ENCODE data around the gene SOAT1.

The SOAT1 gene

DNA sequence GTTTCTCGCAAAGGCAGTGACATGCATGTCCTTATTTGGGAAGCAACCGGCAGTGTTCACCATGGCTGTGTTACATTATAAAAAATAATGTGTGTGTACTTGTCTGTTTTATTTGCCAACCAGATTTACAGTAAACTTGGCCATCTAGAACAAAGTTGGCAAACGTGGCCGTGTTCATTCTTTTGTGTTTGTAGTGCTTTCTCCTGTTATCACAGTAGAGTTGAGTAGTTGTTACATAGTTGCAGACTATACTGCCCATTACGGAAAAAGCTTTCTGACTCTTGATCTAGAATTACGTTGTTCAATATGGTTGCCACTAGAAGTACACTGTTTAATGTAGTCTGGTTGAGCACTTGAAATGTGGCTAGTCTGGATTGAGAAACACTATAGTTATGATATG lies 19.4 kb downstream of the SOAT1 start:
- no peak for TF ChIP-seq EGR1 (IDR thresholded peaks at IDR 0.05)

- TF ChIP-seq EP300 (IDR thresholded peaks at IDR 0.05; ENCODE audit: borderline replicate concordance) = no peak
- no peak for TF ChIP-seq CREB1 (IDR thresholded peaks at IDR 0.05; ENCODE audit: low read depth)
- TF ChIP-seq, protein P1, sequence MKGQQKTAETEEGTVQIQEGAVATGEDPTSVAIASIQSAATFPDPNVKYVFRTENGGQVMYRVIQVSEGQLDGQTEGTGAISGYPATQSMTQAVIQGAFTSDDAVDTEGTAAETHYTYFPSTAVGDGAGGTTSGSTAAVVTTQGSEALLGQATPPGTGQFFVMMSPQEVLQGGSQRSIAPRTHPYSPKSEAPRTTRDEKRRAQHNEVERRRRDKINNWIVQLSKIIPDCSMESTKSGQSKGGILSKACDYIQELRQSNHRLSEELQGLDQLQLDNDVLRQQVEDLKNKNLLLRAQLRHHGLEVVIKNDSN (IDR thresholded peaks at IDR 0.05) = no peak
- TF ChIP-seq, protein P2, sequence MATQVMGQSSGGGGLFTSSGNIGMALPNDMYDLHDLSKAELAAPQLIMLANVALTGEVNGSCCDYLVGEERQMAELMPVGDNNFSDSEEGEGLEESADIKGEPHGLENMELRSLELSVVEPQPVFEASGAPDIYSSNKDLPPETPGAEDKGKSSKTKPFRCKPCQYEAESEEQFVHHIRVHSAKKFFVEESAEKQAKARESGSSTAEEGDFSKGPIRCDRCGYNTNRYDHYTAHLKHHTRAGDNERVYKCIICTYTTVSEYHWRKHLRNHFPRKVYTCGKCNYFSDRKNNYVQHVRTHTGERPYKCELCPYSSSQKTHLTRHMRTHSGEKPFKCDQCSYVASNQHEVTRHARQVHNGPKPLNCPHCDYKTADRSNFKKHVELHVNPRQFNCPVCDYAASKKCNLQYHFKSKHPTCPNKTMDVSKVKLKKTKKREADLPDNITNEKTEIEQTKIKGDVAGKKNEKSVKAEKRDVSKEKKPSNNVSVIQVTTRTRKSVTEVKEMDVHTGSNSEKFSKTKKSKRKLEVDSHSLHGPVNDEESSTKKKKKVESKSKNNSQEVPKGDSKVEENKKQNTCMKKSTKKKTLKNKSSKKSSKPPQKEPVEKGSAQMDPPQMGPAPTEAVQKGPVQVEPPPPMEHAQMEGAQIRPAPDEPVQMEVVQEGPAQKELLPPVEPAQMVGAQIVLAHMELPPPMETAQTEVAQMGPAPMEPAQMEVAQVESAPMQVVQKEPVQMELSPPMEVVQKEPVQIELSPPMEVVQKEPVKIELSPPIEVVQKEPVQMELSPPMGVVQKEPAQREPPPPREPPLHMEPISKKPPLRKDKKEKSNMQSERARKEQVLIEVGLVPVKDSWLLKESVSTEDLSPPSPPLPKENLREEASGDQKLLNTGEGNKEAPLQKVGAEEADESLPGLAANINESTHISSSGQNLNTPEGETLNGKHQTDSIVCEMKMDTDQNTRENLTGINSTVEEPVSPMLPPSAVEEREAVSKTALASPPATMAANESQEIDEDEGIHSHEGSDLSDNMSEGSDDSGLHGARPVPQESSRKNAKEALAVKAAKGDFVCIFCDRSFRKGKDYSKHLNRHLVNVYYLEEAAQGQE (IDR thresholded peaks at IDR 0.05; ENCODE audit: low read depth) = no peak
- TF ChIP-seq FOXM1 (IDR thresholded peaks at IDR 0.05; ENCODE audit: borderline replicate concordance, low read depth) = no peak
- TF ChIP-seq RAD21 (IDR thresholded peaks at IDR 0.05; ENCODE audit: low read depth) = no peak
- no peak for TF ChIP-seq EGR1 (IDR thresholded peaks at IDR 0.05)
- TF ChIP-seq, protein P3, sequence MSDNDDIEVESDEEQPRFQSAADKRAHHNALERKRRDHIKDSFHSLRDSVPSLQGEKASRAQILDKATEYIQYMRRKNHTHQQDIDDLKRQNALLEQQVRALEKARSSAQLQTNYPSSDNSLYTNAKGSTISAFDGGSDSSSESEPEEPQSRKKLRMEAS (IDR thresholded peaks at IDR 0.05) = no peak
- no peak for TF ChIP-seq TAF1 (IDR thresholded peaks at IDR 0.05; ENCODE audit: low read depth)
- TF ChIP-seq YY1 (IDR thresholded peaks at IDR 0.05; ENCODE audit: low read depth) = no peak
- TF ChIP-seq TEAD4 (IDR thresholded peaks at IDR 0.05) = no peak
- TF ChIP-seq CEBPB (IDR thresholded peaks at IDR 0.05) = no peak
Measured at GRCh38 chr1:179314928-179315327, 21.3 kb downstream of the SOAT1 start.

DNA sequence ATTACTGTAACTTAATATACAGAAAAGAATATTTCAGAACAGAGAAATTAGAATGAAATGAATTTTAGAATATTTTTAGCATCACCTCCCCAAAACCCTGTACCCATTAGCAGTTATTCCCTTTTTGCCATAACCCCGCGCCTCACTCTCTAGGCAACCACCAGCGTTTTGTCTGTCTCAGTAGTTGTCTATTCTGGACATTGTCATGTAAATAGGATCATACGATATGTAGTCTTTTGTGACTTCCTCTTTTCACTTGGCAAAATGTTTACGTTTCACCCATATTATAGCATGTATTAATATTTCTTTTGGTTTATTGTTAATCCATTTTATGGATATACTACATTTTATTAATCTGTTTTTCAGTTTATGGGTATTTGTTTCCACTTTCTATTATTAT lies 24.9 kb downstream of the SOAT1 start:
- TF ChIP-seq, protein P1 (IDR thresholded peaks at IDR 0.05) = no peak
- TF ChIP-seq YY1 (IDR thresholded peaks at IDR 0.05; ENCODE audit: low read depth) = no peak
- TF ChIP-seq CREB1 (IDR thresholded peaks at IDR 0.05; ENCODE audit: low read depth) = no peak
- TF ChIP-seq TCF12 (IDR thresholded peaks at IDR 0.05; ENCODE audit: low read depth) = no peak
- no peak for TF ChIP-seq EP300 (IDR thresholded peaks at IDR 0.05; ENCODE audit: borderline replicate concordance)
- TF ChIP-seq EGR1 (IDR thresholded peaks at IDR 0.05) = no peak
- TF ChIP-seq TAF1 (IDR thresholded peaks at IDR 0.05; ENCODE audit: low read depth) = no peak
- TF ChIP-seq, protein P2 (IDR thresholded peaks at IDR 0.05; ENCODE audit: low read depth) = no peak
- TF ChIP-seq RAD21 (IDR thresholded peaks at IDR 0.05; ENCODE audit: low read depth) = no peak
- TF ChIP-seq CEBPB (IDR thresholded peaks at IDR 0.05) = no peak
- TF ChIP-seq FOXM1 (IDR thresholded peaks at IDR 0.05; ENCODE audit: borderline replicate concordance, low read depth) = no peak
- TF ChIP-seq ZBTB7A (IDR thresholded peaks at IDR 0.05; ENCODE audit: low read depth) = no peak
- TF ChIP-seq, protein P3 (IDR thresholded peaks at IDR 0.05) = no peak
- TF ChIP-seq TEAD4 (IDR thresholded peaks at IDR 0.05) = no peak

GRCh38 chr1:179321533-179322216 lies 28.1 kb downstream of the SOAT1 start:
- TF ChIP-seq EP300 (IDR thresholded peaks at IDR 0.05; ENCODE audit: borderline replicate concordance) = no peak
- no peak for TF ChIP-seq TCF12 (IDR thresholded peaks at IDR 0.05; ENCODE audit: low read depth)
- TF ChIP-seq RAD21 (IDR thresholded peaks at IDR 0.05; ENCODE audit: low read depth) = no peak
- no peak for TF ChIP-seq NFIC (IDR thresholded peaks at IDR 0.05)
- no peak for TF ChIP-seq CREB1 (IDR thresholded peaks at IDR 0.05; ENCODE audit: low read depth)

- TF ChIP-seq TEAD4 (IDR thresholded peaks at IDR 0.05) = no peak
Measured at GRCh38 chr1:179322557-179322956, 29.0 kb downstream of the SOAT1 start.

DNA sequence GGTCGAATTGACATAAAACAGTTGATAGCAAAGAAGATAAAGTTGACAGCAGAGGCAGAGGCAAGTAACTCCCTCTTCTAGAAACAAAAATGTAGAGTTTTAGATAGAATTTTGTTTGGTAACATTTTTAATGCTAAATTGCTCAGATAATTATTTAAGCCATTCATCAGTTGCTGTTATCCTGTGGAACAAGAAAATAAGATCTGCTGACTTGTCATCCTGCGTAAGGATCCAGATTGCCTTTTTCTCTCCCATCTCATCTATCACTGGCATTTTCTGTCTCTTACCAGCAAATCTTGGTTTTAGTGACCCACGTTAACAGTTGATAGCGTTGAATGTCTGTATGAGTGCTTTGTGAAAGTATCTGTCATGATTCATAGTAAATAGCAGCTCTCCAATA lies 29.8 kb downstream of the SOAT1 start:
- no peak for TF ChIP-seq CREB1 (IDR thresholded peaks at IDR 0.05; ENCODE audit: low read depth)
- TF ChIP-seq FOXM1 (IDR thresholded peaks at IDR 0.05; ENCODE audit: borderline replicate concordance, low read depth) = no peak
- TF ChIP-seq, protein P2 (IDR thresholded peaks at IDR 0.05; ENCODE audit: low read depth) = no peak
- TF ChIP-seq EGR1 (IDR thresholded peaks at IDR 0.05) = no peak
- TF ChIP-seq EP300 (IDR thresholded peaks at IDR 0.05; ENCODE audit: borderline replicate concordance) = no peak
- TF ChIP-seq YY1 (IDR thresholded peaks at IDR 0.05; ENCODE audit: low read depth) = no peak
- TF ChIP-seq, protein P1 (IDR thresholded peaks at IDR 0.05) = no peak
- TF ChIP-seq CEBPB (IDR thresholded peaks at IDR 0.05) = no peak
- TF ChIP-seq TEAD4 (IDR thresholded peaks at IDR 0.05) = no peak
- TF ChIP-seq, protein P3 (IDR thresholded peaks at IDR 0.05) = no peak
- no peak for TF ChIP-seq TAF1 (IDR thresholded peaks at IDR 0.05; ENCODE audit: low read depth)
